Astrocyte of the spinal cord (primary cell): ENCODE data around the gene IFT52.

Experiments
- DNase-seq: peaks from one replicate; pipeline ENCODE4 v3.0.0; 2011; ENCODE audit warnings: low read depth, low spot score
- H3K4me3 ChIP-seq: 2 replicates; pipeline ENCODE4 v1.5.1; 2011; ENCODE audit warnings: low read depth, mild to moderate bottlenecking, low read length, moderate library complexity
- in situ Hi-C: cut with HindIII; loops from 2 replicates; pipeline ENCODE4 v1.10.0; 2017; ENCODE audit warnings: low sequenced_read_pairs
- TF ChIP-seq, protein P1 (sequence below): IDR thresholded peaks from 2 replicates; pipeline ENCODE4 v1.5.1; 2012; ENCODE audit warnings: low read depth, mild to moderate bottlenecking, low read length, inconsistent platforms

IFT52 gene

DNA sequence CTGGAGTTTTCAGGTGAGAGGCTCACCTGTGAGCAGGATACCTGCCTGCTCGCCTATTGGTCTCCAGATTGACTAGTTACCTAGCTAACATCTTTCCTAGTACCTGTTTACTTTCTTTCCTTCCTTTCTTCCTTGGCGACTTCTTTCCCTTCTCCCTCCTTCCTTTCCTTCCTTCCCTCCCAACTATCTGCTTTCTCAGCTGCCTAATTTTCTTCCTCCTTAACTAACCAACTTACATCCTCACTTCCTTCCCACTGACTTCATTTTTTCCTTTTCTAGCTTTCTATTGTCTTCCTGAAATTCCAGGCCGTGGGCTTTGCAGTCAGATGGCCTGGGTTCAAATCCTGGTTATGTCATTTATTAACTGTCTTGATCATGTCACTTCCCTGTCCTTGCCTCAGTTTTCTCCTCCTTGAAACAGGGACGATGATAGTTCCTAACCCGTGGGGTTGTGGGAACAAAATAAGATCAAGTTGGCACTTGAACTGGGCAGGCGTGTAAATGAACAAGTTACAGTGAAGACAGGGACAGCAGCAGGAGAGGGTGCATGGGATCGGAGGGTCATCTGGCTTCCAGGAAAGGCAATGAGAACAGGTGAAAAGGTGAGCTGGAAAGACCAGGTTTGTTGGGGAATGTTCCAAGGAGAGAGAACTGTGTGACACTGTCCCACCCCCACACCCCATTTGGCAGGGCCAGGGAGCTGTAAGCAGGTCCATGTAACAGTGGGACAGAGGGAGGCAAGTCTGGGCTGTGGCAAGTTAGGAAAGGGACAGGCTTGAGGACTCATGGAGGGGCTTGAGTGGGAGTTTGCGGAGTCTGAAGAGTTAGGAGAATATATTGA, 31.4 kb upstream of the IFT52 start:
- in situ Hi-C loops = no loop called here
- H3K4me3 ChIP-seq = no peak overlapping the region
- TF ChIP-seq, protein P1, sequence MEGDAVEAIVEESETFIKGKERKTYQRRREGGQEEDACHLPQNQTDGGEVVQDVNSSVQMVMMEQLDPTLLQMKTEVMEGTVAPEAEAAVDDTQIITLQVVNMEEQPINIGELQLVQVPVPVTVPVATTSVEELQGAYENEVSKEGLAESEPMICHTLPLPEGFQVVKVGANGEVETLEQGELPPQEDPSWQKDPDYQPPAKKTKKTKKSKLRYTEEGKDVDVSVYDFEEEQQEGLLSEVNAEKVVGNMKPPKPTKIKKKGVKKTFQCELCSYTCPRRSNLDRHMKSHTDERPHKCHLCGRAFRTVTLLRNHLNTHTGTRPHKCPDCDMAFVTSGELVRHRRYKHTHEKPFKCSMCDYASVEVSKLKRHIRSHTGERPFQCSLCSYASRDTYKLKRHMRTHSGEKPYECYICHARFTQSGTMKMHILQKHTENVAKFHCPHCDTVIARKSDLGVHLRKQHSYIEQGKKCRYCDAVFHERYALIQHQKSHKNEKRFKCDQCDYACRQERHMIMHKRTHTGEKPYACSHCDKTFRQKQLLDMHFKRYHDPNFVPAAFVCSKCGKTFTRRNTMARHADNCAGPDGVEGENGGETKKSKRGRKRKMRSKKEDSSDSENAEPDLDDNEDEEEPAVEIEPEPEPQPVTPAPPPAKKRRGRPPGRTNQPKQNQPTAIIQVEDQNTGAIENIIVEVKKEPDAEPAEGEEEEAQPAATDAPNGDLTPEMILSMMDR = no peak
- DNase-seq = no peak

DNA sequence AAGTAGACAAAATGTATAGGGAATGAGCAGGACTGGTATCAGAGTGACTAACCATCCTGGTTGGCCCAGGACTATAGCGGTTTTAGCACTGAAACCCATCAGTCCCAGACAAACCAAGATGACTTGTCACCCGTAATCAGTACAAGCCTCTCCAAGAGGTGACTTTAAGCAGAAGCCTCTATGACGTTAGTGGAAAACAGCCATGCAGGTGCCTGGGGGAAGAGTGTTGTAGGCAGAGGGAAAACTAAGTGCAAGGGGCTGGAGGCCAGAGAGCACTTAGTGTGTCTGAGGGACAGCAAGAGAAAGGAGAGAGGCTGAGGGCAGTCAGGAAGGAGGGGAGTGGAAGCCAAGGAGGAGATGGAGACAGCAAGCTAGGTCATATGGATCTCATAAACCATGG, 29.8 kb upstream of the IFT52 start:
- in situ Hi-C loops = no loop called here
- H3K4me3 ChIP-seq = no peak overlapping the region
- no peak for DNase-seq
- TF ChIP-seq, protein P1 = no peak

DNA sequence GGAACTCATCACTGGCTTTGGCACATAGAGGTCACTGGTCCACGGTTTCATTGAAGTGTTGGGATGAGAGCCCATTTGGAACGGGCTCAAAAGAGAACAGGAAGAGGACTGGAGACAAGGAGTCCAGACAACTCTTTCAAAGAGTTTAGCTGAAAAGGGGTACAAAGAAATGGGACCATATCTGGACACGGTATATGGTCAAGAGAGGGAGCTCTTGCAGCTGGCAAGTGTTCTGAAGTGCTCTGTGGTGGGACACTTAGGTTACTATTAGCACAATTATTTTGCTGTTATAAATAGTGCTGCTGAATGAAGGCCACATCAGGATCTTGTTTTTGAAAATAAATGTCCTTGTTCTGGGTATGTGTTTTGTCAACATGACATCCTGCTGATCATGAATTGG, 27.3 kb upstream of the IFT52 start:
- in situ Hi-C loops = no loop called here
- TF ChIP-seq, protein P1 = peak; percentile 18
- no peak overlapping the region for H3K4me3 ChIP-seq
- DNase-seq = no peak

DNA sequence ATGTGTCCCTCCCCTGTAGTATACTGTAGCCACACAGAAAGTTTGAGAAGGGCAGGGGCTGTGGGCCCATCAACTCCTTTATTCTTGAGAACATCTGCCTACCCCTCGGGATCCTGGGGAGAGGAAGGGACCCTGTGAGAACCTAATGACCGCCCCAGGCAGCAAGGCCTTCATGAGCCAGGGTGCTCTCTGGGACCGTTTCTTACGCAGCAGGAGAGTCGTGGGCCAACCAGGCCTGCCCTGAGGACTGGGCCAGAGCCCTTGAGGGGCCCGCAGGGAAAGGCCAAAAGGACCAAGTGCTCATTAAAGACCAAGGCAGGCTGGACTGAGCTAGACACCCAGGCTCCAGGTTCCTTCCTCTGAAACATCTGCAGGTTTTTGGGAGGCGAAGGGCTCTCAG, 26.7 kb upstream of the IFT52 start:
- TF ChIP-seq, protein P1 = no peak
- DNase-seq = no peak
- in situ Hi-C loops = no loop called here
- no peak overlapping the region for H3K4me3 ChIP-seq

DNA sequence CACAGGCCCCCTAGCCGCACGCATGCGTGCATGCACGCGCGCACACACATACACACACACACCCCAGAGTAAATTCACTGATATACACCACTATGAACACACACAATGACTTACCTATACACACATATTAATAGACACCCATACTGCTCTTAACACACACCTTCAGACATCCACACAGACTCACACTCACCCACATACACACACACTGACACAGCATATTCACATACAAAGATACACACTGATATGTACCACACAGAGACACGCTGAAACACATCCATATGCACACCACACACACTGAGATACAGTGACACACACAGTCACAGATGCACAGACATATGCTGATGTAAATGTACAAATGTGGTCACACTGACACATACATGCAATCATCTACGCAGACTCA, 26.3 kb upstream of the IFT52 start:
- no peak overlapping the region for H3K4me3 ChIP-seq
- in situ Hi-C loops = no loop called here
- DNase-seq = no peak
- TF ChIP-seq, protein P1 = no peak

DNA sequence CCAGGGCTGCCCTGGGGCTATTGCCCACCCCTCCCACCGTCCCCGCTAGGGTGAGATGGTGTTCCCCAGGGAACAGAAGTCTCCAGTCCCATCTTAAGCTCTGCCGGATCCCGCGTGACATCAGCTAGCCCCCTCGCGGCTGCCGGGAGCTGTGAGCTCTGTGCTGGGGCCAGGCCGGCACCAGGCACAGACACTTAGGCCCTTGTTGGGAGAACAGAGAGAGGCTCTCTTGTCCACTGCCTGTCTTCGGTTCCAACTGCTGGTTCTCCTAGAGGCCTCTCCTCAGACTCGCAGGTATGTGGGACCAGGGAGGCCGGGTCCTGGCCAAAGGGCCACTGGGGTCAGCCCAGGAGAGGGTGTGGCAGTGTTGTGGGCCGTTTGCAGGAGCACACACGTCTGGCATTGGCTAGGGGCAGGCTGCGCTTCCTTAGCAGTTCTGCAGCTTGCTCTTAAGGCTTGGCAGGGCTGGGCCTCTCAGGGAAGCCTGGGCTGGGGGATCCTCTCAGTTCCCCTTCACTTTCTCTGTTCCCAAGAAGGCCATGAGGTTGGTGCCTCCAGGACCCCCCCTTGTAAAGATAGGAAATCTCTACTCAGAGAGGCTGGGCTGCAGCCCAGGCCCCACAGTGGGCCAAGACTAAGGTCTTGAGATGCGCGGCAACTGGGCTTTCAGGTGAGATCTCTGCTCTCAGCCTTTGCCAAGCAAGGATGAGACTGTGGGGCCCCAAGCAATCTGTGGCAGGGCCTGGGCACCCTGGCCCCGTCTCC, 25.6 kb upstream of the IFT52 start:
- TF ChIP-seq, protein P1 = no peak

More for the DNA sequence above, 25.6 kb upstream of the IFT52 start:
- in situ Hi-C loops = no loop called here
- no peak for DNase-seq
- H3K4me3 ChIP-seq = no peak overlapping the region
